ENCODE measurements around the gene CCDC197.

CCDC197 gene

DNA sequence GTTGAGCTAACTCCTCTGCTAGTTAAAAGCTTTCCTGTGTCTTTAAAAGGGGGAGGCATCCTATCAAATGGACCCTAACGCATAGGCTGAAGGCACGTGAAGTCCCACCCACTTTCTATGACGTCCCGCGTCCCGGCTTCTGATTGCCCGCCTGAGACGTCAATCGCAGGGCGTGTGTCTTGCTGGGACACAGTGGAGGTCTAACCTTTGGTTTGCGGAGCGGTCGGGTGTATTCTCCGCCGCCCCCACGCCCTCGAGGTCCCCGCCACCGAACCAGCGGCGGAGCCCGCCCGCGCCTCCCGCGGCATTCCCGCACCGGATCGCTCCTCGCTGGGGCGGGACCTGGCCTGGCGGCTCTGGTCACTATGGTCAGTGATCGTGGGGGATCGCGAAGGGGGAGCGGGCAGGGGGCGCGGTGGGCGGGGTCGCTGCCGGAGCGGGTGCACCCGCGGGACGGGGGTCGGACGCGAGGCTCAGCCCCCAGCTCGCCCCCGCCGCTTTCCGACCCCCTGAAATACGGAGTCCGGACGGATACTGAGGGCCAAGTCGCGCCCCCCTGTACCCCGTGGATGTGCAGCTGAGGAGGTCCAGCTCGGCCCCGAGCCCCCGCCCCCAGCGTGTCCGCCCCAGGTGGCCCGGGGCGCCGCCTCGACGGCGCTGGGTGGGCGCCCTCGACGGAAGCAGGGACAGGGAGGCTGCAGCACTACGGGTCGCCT is 29.2 kb downstream of the CCDC197 start, which contains the start of gene OTUB2:
Gene OTUB2, plus strand, starts transcription at position 168 of the 716 bp plus-strand sequence. Its CDS starts 198 bp downstream, at position 366.
- peak within 1 kb of the TSS; percentile 61; the same call in 1 of the 2 replicates for H2AFZ ChIP-seq (ENCODE audit: low read length)
- H3K9me2 ChIP-seq (ENCODE audit: low read depth, low read length) = no peaks in the 10 kb centered on the region
- H3K4me1 ChIP-seq (ENCODE audit: insufficient read depth, low read length, severe bottlenecking) = peaks cover 11% of the 10 kb centered on the region
- no peaks in the 10 kb centered on the region for H3F3A ChIP-seq (ENCODE audit: insufficient read depth, low read length)
- H3K36me3 ChIP-seq (ENCODE audit: insufficient read depth, low read length) = no peaks in the 10 kb centered on the region
- H3K27me3 ChIP-seq (ENCODE audit: insufficient read depth, low read length) = no peaks in the 10 kb centered on the region
- H3K27ac ChIP-seq (ENCODE audit: low read depth, low read length, poor library complexity, severe bottlenecking) = no peak within 1 kb of the TSS
- H4K20me1 ChIP-seq (ENCODE audit: insufficient read depth, low read length) = no peaks in the 10 kb centered on the region
- peak within 1 kb of the TSS; percentile 62 for H3K9ac ChIP-seq (ENCODE audit: low read length)
- H3K79me2 ChIP-seq (ENCODE audit: insufficient read depth, low read length) = no peaks in the 10 kb centered on the region
- H3K4me3 ChIP-seq (ENCODE audit: low read depth, low read length, poor library complexity, severe bottlenecking) = peak within 1 kb of the TSS; percentile 66
- H3K9me3 ChIP-seq (ENCODE audit: low read length) = no peaks in the 10 kb centered on the region
- peak within 1 kb of the TSS; percentile 66 for H3K4me2 ChIP-seq (ENCODE audit: low read length)
- no peak for TF ChIP-seq EZH2 (IDR thresholded peaks at IDR 0.05; ENCODE audit: borderline replicate concordance, low read length)
- TF ChIP-seq, protein P1, sequence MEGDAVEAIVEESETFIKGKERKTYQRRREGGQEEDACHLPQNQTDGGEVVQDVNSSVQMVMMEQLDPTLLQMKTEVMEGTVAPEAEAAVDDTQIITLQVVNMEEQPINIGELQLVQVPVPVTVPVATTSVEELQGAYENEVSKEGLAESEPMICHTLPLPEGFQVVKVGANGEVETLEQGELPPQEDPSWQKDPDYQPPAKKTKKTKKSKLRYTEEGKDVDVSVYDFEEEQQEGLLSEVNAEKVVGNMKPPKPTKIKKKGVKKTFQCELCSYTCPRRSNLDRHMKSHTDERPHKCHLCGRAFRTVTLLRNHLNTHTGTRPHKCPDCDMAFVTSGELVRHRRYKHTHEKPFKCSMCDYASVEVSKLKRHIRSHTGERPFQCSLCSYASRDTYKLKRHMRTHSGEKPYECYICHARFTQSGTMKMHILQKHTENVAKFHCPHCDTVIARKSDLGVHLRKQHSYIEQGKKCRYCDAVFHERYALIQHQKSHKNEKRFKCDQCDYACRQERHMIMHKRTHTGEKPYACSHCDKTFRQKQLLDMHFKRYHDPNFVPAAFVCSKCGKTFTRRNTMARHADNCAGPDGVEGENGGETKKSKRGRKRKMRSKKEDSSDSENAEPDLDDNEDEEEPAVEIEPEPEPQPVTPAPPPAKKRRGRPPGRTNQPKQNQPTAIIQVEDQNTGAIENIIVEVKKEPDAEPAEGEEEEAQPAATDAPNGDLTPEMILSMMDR (IDR thresholded peaks at IDR 0.05; ENCODE audit: low read length) = no peak

DNA sequence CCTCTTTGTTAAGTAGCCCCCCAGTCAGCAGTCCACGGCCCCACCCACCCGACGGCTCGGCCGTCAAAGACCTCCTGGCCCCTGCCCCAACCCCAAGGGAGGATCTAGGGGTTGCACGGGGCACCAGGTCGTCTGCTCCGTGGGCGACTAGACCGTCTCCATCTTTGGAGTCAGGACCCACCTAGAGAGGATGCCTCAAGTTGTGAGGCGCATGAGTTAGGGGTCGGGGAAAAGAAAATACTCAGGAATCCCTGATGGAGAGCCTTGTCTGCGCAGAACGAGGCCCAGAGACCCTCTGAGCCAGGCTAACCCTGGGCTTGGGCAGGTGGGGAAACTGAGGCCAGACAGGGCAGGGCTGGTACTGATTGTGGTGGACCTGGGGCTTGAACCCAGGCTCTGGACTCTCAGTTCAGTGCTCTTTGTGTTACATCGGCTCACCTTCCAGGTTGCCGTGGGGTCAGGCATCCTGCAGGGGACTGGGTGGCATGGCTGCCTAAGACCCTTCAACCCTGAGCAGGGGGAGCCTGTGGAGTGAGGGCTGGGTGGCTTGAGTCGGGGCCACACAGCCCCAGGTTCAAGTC is 29.9 kb downstream of the CCDC197 start:
- Histone ChIP-seq H3K4me1 (ENCODE audit: insufficient read depth, low read length, severe bottlenecking) (peaks cover 11% of the 10 kb centered on the region), H3K4me3 (ENCODE audit: low read depth, low read length, poor library complexity, severe bottlenecking) (peak overlapping the region; percentile 66), H2AFZ (ENCODE audit: low read length) (no peak overlapping the region), H3K9me3 (ENCODE audit: low read length) (no peaks in the 10 kb centered on the region), H3K36me3 (ENCODE audit: insufficient read depth, low read length) (no peaks in the 10 kb centered on the region), H3F3A (ENCODE audit: insufficient read depth, low read length) (no peaks in the 10 kb centered on the region), H3K79me2 (ENCODE audit: insufficient read depth, low read length) (no peaks in the 10 kb centered on the region), H4K20me1 (ENCODE audit: insufficient read depth, low read length) (no peaks in the 10 kb centered on the region), H3K4me2 (ENCODE audit: low read length) (peak overlapping the region; percentile 66), H3K27ac (ENCODE audit: low read depth, low read length, poor library complexity, severe bottlenecking) (no peak overlapping the region), H3K9me2 (ENCODE audit: low read depth, low read length) (no peaks in the 10 kb centered on the region), H3K9ac (ENCODE audit: low read length) (no peak overlapping the region; the same call in 1 of the 2 replicates), H3K27me3 (ENCODE audit: insufficient read depth, low read length) (no peaks in the 10 kb centered on the region)
- TF ChIP-seq, protein P1 (IDR thresholded peaks at IDR 0.05; ENCODE audit: low read length) = no peak
- TF ChIP-seq EZH2 (IDR thresholded peaks at IDR 0.05; ENCODE audit: borderline replicate concordance, low read length) = no peak

DNA sequence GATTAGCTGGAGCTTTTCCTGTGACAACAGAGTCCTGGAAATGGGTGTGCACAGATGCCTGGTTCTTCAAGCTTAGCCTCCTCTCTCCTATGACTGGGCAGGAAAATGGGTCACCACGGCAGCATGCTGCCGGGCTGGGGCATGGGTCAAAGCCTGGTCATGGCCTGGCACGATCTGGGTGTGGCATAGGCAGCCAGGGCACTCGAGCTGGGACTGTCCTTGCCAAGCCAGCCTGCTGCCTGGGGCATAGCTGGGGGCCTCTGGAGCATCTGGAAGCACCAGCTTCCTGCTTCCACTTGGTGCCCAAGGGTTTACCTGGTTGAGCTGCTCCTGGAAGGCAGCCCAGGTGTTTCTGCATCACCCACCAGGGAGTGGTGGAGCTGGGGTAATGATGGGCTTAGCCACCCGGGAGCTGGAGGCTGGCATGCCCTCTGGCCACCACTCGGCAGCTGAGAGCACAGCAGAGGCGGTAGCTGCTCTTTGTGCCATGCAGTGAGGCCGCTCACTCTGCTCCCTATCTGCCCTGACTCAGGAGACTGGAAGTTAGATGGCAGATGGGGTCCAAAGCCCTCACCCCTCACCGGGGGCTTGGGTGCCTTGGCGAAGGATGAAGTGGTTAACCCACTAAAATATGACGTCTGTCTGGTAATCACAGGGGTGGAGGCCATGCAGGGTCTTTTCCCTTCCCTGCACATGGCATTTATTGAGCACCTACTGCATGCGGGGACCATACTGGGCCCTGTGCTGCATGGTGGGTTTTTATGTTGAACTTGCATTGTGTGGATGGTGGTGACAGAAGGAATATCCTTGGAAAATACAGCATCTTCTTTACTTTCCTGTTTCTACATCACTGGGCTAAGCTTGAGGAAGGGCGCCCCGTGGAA is 30.7 kb downstream of the CCDC197 start:
- Histone ChIP-seq H4K20me1 (ENCODE audit: insufficient read depth, low read length) (no peaks in the 10 kb centered on the region), H3K4me3 (ENCODE audit: low read depth, low read length, poor library complexity, severe bottlenecking) (no peak overlapping the region), H3K9me3 (ENCODE audit: low read length) (no peaks in the 10 kb centered on the region), H3K79me2 (ENCODE audit: insufficient read depth, low read length) (no peaks in the 10 kb centered on the region), H3K9me2 (ENCODE audit: low read depth, low read length) (no peaks in the 10 kb centered on the region), H3F3A (ENCODE audit: insufficient read depth, low read length) (no peaks in the 10 kb centered on the region), H3K4me1 (ENCODE audit: insufficient read depth, low read length, severe bottlenecking) (peaks cover 11% of the 10 kb centered on the region), H2AFZ (ENCODE audit: low read length) (no peak overlapping the region), H3K27ac (ENCODE audit: low read depth, low read length, poor library complexity, severe bottlenecking) (no peak overlapping the region), H3K27me3 (ENCODE audit: insufficient read depth, low read length) (no peaks in the 10 kb centered on the region), H3K4me2 (ENCODE audit: low read length) (no peak overlapping the region), H3K36me3 (ENCODE audit: insufficient read depth, low read length) (no peaks in the 10 kb centered on the region), H3K9ac (ENCODE audit: low read length) (no peak overlapping the region)
- TF ChIP-seq EZH2 (IDR thresholded peaks at IDR 0.05; ENCODE audit: borderline replicate concordance, low read length) = no peak
- TF ChIP-seq, protein P1 (IDR thresholded peaks at IDR 0.05; ENCODE audit: low read length) = no peak

All from OCI-LY1 (cell line).